Thyroid gland (tissue), 4 donors: ENCODE data around the gene PSMD11. TPM values are rescaled to one million over a fixed set of nuclear protein-coding genes. Genes with fewer than 3 reads are reported as not detected.

Experiments used
- DNase-seq, 2 donors: peaks; one replicate each; pipeline ENCODE4 v3.0.0-alpha.2; 2019
- H3K27ac ChIP-seq, 3 donors: fragments of 200-600 bp; sonication (generic); 1 replicate in 2 of 3; 2 replicates in 1 of 3; pipeline ENCODE4 v1.5.1; 2016 to 2019; ENCODE audit warnings: mild to moderate bottlenecking in 1 of 3, moderate library complexity in 1 of 3
- H3K27me3 ChIP-seq: fragments of 200-600 bp; sonication (generic); one replicate; pipeline ENCODE4 v1.5.1; 2019
- H3K36me3 ChIP-seq, 2 donors: fragments of 200-600 bp; sonication (generic); one replicate each; pipeline ENCODE4 v1.5.1; 2016 to 2019
- H3K4me1 ChIP-seq, 2 donors: fragments of 200-600 bp; sonication (generic); one replicate each; pipeline ENCODE4 v1.5.1; 2017 to 2019
- H3K4me3 ChIP-seq, 3 donors: fragments of 200-600 bp; sonication (generic); replicated peaks in 1 of 3; 1 replicate in 2 of 3; 2 replicates in 1 of 3; pipeline ENCODE4 v1.5.1; 2016; ENCODE audit warnings: mild to moderate bottlenecking in 1 of 3
- H3K9me3 ChIP-seq: fragments of 200-600 bp; sonication (generic); one replicate; pipeline ENCODE4 v1.5.1; 2017
- POLR2A ChIP-seq, 2 donors: fragments of 450-650 bp; IDR thresholded peaks; one replicate each; pipeline ENCODE4 v1.6.1; 2017; ENCODE audit warnings: antibody characterized with exemption in 2 of 2, mild to moderate bottlenecking in 2 of 2, moderate library complexity in 1 of 2
- WGBS, 2 donors: methylation state at CpG; one replicate each; pipeline ENCODE4 v1.1.5; 2017; 5-methylcytosine and 5-hydroxymethylcytosine counted together
- intact Hi-C: fragments of 100-400 bp; cut with DNase I; formaldehyde crosslinking; loops from one replicate; pipeline ENCODE4 v1.15.1; 2023
- total RNA-seq, 4 donors: library from RNA; depleted of rRNA; stranded (reverse); fragments of >200 nt; gene quantifications; one replicate each; pipeline ENCODE4 v1.2.3, GENCODE V29; 2016
- TF ChIP-seq, protein P1 (sequence below), 6 experiments: fragments of 200-600 bp in 3 of 6; fragments of 450-650 bp in 3 of 6; sonication (generic) in 3 of 6; IDR thresholded peaks; one replicate each; pipeline ENCODE4 v1.5.1; 2016 to 2019; ENCODE audit warnings: antibody characterized with exemption in 6 of 6, mild to moderate bottlenecking in 2 of 6, inconsistent platforms in 1 of 6, moderate library complexity in 1 of 6

The PSMD11 gene
- total RNA-seq, 4 donors from 2014 or later: 41.3 to 73.8 (median 64.3) TPM

DNA sequence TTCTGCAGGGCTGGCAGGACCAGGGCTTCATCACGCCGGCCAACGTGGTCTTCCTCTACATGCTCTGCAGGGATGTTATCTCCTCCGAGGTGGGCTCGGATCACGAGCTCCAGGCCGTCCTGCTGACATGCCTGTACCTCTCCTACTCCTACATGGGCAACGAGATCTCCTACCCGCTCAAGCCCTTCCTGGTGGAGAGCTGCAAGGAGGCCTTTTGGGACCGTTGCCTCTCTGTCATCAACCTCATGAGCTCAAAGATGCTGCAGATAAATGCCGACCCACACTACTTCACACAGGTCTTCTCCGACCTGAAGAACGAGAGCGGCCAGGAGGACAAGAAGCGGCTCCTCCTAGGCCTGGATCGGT, 43.9 kb downstream of the PSMD11 start:
- TF ChIP-seq POLR2A (IDR thresholded peaks at IDR 0.05): no peak
- TF ChIP-seq, protein P1, sequence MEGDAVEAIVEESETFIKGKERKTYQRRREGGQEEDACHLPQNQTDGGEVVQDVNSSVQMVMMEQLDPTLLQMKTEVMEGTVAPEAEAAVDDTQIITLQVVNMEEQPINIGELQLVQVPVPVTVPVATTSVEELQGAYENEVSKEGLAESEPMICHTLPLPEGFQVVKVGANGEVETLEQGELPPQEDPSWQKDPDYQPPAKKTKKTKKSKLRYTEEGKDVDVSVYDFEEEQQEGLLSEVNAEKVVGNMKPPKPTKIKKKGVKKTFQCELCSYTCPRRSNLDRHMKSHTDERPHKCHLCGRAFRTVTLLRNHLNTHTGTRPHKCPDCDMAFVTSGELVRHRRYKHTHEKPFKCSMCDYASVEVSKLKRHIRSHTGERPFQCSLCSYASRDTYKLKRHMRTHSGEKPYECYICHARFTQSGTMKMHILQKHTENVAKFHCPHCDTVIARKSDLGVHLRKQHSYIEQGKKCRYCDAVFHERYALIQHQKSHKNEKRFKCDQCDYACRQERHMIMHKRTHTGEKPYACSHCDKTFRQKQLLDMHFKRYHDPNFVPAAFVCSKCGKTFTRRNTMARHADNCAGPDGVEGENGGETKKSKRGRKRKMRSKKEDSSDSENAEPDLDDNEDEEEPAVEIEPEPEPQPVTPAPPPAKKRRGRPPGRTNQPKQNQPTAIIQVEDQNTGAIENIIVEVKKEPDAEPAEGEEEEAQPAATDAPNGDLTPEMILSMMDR (IDR thresholded peaks at IDR 0.05): no peak
- no peak overlapping the region for H3K4me3 ChIP-seq
- intact Hi-C loops: no loop called here
- DNase-seq: no peak
- H3K9me3 ChIP-seq: no peaks in the 10 kb centered on the region
- H3K4me1 ChIP-seq: peaks cover 0 to 22% of the 10 kb centered on the region in 2 donors
- no peaks in the 10 kb centered on the region for H3K27me3 ChIP-seq
- no peaks in the 10 kb centered on the region for H3K36me3 ChIP-seq
- WGBS, 2 donors: 93% methylated on average over 16 of the region's 16 CpGs
- H3K27ac ChIP-seq: no peak overlapping the region

DNA sequence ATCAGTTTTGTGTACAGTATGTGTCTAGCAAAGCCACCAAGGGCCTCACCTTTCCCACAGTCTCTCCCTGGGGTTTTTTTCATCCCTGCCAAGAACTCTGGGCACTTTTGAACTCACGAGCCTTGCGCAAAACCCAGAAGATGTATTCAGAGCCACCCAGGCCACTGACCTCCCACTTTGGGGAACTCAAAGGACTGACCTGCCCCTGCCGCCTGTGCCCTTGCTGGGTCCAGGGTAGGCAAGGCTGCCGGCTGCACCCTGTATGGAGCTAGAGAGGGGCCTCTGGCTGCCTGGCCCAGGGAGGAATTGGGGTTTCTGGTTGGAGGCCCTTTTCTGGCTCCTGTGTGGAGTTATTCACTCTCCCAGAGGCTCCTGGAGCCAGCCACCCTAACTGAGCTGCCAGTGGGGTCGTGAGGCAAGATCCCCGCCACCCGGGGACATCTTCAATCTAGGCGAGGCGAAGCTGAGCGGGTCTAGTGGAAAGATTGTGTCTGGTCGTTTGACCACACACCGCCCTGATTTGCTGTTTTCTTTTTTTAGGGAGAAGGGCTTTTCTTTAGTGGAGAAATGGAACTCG, 44.4 kb downstream of the PSMD11 start:
- intact Hi-C loops: no loop called here
- no peaks in the 10 kb centered on the region for H3K36me3 ChIP-seq
- H3K9me3 ChIP-seq: no peaks in the 10 kb centered on the region
- no peak overlapping the region for H3K27ac ChIP-seq
- TF ChIP-seq, protein P1 (IDR thresholded peaks at IDR 0.05): no peak
- no peak for TF ChIP-seq POLR2A (IDR thresholded peaks at IDR 0.05)
- H3K4me1 ChIP-seq: peaks cover 0 to 17% of the 10 kb centered on the region in 2 donors
- no peak for DNase-seq
- WGBS, 2 donors: 95 to 97% methylated on average over 12 to 13 of the region's 13 CpGs
- H3K4me3 ChIP-seq: no peak overlapping the region
- H3K27me3 ChIP-seq: no peaks in the 10 kb centered on the region

DNA sequence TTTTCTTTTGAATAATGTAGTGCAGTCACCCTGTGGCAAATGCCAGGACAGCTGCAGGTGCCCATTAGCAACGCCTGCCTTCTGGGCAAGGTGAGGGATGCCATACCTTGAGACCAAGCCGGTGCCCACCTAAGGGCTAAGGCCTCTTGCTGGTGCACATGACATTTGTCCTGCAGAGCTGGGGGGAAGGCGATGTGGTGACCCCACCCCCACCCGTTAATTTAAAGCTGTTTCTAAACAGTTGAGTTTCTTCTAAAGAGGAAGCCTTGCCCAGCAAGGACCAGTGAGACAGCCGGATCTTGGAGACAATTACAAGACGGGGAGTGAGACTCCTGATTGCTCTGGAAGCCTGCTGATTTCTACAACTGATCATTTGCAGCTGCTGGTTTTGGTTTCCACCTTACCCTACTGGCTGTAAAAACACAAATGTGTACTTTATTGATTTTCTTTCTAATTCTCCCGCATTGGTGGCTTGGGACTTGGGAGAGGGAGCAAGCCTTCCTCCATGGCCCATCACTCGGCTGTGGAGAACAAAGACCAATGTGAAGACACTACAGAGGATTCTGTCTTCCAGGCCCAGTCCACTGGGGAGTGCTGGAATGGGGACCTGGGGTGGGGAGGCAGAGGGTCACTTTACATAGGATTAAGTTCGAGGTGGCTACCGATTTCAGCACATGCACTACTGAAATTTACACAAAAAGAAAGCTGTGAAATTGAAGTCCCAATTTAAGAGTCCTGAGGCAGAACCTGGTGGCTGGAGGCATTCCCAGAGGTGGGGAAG, 45.2 kb downstream of the PSMD11 start:
- WGBS, 2 donors: 86 to 92% methylated on average over 10 of the region's 10 CpGs
- intact Hi-C loops: no loop called here
- Histone ChIP-seq H3K4me3 (no peak overlapping the region), H3K4me1 (peaks cover 0 to 10% of the 10 kb centered on the region in 2 donors), H3K27ac (no peak overlapping the region), H3K9me3 (no peaks in the 10 kb centered on the region), H3K27me3 (no peaks in the 10 kb centered on the region), H3K36me3 (no peaks in the 10 kb centered on the region)
- no peak for DNase-seq
- TF ChIP-seq, protein P1 (IDR thresholded peaks at IDR 0.05): no peak
- no peak for TF ChIP-seq POLR2A (IDR thresholded peaks at IDR 0.05)

DNA sequence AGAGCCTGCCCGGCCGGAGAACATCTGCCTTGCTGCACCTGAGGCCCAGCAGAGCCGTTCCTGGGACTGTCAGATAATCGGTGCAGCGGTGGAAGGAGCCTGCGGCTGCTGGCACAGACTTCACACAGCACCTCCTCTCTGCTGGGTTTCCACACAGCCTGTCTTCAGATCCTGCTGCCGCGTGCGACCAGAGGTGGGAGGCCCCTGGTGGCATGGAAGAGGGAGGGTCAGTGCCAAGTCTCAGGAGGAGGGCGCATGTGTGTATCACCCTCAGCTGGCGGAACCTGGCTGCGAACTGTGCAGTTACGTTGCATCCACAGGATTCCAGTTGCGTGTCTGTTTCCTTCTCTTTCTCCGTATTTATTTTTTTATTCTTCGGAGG, 45.8 kb downstream of the PSMD11 start:
- Histone ChIP-seq H3K27ac (no peak overlapping the region), H3K36me3 (no peaks in the 10 kb centered on the region), H3K9me3 (no peaks in the 10 kb centered on the region), H3K27me3 (no peaks in the 10 kb centered on the region), H3K4me3 (no peak overlapping the region), H3K4me1 (peaks cover 0 to 10% of the 10 kb centered on the region in 2 donors)
- 82 to 83% methylated on average over 16 of the region's 16 CpGs for WGBS, 2 donors
- intact Hi-C loops: no loop called here
- no peak for DNase-seq
- no peak for TF ChIP-seq POLR2A (IDR thresholded peaks at IDR 0.05)
- TF ChIP-seq, protein P1 (IDR thresholded peaks at IDR 0.05): no peak
